GM12864 (cell line): ENCODE data around the gene HKDC1.
"Not testable (repeated sequence)": the region's sequence is repeated elsewhere in the genome, so short reads cannot be mapped to it uniquely, and the experiment has no call there.

Source experiments
- DNase-seq: peaks from one replicate; pipeline ENCODE4 v3.0.0-alpha.2; 2011; ENCODE audit warnings: low read depth
- H3K4me3 ChIP-seq: 2 replicates; pipeline ENCODE4 v1.5.1; 2011; ENCODE audit warnings: mild to moderate bottlenecking, low read depth, low read length, control low read depth
- TF ChIP-seq, protein P1 (sequence below): IDR thresholded peaks from 2 replicates; pipeline ENCODE4 v1.5.1; 2011; ENCODE audit warnings: low read depth, mild to moderate bottlenecking, moderate library complexity, low read length, control low read depth, inconsistent platforms; ENCODE audit errors: missing control alignments

Gene HKDC1, protein sequence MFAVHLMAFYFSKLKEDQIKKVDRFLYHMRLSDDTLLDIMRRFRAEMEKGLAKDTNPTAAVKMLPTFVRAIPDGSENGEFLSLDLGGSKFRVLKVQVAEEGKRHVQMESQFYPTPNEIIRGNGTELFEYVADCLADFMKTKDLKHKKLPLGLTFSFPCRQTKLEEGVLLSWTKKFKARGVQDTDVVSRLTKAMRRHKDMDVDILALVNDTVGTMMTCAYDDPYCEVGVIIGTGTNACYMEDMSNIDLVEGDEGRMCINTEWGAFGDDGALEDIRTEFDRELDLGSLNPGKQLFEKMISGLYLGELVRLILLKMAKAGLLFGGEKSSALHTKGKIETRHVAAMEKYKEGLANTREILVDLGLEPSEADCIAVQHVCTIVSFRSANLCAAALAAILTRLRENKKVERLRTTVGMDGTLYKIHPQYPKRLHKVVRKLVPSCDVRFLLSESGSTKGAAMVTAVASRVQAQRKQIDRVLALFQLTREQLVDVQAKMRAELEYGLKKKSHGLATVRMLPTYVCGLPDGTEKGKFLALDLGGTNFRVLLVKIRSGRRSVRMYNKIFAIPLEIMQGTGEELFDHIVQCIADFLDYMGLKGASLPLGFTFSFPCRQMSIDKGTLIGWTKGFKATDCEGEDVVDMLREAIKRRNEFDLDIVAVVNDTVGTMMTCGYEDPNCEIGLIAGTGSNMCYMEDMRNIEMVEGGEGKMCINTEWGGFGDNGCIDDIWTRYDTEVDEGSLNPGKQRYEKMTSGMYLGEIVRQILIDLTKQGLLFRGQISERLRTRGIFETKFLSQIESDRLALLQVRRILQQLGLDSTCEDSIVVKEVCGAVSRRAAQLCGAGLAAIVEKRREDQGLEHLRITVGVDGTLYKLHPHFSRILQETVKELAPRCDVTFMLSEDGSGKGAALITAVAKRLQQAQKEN

DNA sequence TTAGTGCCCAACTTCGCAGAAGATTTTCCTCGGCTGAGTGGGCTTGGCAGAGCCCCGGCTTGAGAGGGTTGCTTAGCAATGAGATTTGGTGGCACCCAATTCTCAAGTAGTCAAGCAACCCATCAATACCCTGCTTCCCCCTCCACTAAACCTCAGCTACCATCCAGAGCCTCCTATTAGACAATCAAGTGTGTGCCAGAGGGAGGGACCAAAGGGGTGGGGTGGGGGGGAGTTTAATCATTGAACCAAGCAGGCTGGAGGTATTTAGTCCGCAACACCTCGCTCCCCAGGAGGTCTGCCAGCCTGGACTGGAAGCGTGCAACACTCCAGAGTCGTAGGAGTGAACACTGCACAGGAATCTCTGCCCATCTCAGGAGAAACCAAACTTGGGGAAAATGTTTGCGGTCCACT is at the start of gene HKDC1:
Gene HKDC1, plus strand, starts transcription at position 292 of the 411 bp plus-strand sequence. Its CDS starts 104 bp downstream, at position 396.
- H3K4me3 ChIP-seq = no peak within 1 kb of the TSS
- no peak for DNase-seq
- TF ChIP-seq, protein P1, sequence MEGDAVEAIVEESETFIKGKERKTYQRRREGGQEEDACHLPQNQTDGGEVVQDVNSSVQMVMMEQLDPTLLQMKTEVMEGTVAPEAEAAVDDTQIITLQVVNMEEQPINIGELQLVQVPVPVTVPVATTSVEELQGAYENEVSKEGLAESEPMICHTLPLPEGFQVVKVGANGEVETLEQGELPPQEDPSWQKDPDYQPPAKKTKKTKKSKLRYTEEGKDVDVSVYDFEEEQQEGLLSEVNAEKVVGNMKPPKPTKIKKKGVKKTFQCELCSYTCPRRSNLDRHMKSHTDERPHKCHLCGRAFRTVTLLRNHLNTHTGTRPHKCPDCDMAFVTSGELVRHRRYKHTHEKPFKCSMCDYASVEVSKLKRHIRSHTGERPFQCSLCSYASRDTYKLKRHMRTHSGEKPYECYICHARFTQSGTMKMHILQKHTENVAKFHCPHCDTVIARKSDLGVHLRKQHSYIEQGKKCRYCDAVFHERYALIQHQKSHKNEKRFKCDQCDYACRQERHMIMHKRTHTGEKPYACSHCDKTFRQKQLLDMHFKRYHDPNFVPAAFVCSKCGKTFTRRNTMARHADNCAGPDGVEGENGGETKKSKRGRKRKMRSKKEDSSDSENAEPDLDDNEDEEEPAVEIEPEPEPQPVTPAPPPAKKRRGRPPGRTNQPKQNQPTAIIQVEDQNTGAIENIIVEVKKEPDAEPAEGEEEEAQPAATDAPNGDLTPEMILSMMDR = no peak

DNA sequence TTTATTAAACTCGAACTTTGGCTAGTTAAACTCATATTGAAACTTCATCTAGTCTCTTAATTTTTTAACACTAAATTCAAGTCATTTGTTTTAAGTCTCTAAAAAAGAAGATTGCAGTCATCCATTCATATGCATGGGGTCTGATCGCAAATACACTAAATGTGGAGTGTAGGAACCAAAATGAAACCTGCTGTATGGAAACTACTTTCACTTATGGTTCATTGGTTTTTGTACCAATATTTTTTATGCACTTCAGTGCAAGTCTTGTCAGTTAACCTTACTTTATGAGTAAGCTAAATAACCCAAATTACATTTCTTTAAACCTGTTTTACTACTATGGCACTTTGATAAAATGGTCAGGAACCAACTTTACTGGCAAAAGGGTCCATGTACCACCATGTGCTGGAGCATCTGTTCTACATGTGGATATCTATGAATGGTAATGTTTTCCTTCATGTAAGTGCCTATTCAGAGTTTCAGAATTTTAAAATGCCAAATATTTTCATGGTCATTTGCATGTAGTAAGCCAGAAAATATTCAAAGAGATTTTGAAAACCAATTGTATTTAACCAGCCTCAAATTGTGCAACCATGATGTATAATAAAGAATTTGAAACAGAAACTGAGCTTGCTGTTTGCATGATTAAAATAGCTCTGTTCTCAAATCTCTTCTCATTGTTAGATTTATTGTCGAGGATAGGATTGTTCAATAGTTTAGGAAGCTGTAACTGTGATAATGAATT is 47.7 kb upstream of the HKDC1 start:
- TF ChIP-seq, protein P1 = no peak
- no peak overlapping the region for H3K4me3 ChIP-seq
- DNase-seq = no peak

DNA sequence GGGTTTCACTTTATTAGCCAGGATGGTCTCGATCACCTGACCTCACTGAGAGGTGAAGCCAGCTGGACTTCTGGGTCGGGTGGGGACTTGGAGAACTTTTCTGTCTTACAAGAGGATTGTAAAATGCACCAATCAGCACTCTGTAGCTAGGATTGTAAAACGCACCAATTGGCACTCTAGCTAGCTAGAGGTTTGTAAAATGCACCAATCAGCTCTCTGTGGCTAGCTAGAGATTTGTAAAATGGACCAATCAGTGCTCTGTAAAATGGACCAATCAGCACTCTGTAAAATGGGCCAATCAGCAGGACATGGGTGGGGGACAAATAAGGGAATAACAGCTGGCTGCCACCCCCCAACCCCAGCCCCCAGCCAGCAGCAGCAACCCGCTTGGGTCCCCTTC is 44.8 kb upstream of the HKDC1 start:
- not testable (repeated sequence) for H3K4me3 ChIP-seq, DNase-seq

DNA sequence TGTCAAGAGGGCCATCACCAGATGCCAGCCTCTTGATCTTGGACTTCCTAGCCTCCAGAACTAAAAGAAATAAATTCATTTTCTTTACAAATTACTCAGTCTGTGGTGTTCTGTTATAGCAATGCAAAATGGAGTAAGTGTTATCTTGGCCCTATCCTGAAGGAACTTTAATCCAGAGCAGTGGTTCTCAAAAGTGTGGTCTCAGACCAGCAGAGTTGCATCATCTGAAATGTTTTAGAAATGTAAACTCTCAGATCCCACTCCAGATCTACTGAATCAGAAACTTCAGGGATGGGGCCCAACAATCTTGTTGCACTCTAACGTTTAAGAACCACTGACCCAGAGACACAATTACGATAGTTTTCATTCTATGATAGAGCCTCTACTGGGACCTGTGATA is 43.3 kb upstream of the HKDC1 start:
- TF ChIP-seq, protein P1 = no peak
- no peak for DNase-seq
- H3K4me3 ChIP-seq = no peak overlapping the region

DNA sequence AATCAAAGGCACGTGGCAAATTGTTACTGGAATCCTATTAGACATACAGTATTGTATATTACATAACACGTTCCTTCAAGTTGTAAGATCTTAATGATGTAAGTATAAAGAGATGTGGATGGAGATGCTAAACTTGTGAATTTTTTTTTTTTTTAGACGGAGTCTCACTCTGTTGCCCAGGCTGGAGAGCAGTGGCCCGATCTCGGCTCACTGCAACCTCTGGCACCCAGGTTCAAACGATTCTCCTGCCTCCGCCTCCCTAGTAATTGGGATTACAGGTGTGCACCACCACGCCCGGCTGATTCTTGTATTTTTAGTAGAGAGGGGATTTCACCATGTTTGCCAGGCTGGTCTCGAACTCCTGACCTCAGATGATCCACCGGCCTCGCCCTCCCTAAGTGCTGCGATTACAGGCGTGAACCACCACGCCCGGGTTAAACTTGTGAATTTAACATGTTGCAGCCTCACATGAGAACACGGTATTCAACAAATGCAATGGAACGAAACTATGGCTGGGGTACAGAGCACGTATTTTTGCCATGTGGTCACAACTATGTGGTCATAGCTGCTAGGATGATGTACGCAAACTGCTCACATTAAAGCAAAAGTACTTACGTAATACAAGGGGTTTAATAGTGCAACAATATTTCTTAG is 40.9 kb upstream of the HKDC1 start:
- TF ChIP-seq, protein P1 = no peak
- H3K4me3 ChIP-seq = peak overlapping the region; percentile 100
- peak; percentile 21 for DNase-seq

DNA sequence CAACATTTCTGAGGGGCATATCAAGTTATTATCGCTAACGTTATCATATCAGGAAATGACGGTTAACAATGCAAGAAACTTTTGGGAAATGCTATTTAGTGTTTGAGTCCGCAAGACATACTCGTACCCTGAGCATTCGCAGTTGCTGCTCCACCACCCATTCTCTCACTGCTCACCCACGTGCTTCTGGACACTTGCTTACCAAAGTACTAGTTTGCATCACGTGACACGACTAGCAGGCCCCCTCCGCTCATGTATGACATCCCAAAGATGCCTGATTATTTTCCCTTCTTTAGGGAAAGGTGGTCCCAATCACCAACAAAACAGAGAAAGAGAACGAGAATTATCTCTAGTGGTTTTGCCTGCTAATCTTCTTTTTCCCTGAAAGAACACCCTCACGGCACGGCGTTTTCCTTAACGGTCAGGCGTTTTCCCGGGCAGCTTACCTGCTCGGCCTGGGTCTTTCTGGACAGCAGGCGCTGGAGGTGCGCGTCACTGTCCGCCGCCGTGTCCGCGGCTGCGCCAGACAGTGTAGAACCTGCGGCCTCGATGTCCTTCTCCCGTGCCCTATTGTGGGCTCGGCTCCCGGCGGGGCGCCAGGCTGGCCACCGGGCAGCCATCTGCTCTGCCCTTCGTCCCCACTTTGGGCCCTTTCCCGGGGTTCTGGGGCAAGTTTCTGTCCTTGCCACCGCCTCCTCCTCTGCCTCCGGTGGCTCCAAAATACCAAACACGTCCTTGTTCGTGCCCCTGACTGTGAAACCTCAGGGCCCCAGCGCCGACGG is 40.2 kb upstream of the HKDC1 start, which contains the start of gene SUPV3L1:
Gene SUPV3L1, plus strand, starts transcription at position 492 of the 782 bp plus-strand sequence. Its CDS starts 58 bp downstream, at position 550.
- peak; percentile 94 for DNase-seq
- peak within 1 kb of the TSS; percentile 100 for H3K4me3 ChIP-seq
- TF ChIP-seq, protein P1 = no peak
